ENCODE results near the gene RNF213.
"Not testable (repeated sequence)": the region's sequence is repeated elsewhere in the genome, so short reads cannot be mapped to it uniquely, and the experiment has no call there.

RNF213 gene

DNA sequence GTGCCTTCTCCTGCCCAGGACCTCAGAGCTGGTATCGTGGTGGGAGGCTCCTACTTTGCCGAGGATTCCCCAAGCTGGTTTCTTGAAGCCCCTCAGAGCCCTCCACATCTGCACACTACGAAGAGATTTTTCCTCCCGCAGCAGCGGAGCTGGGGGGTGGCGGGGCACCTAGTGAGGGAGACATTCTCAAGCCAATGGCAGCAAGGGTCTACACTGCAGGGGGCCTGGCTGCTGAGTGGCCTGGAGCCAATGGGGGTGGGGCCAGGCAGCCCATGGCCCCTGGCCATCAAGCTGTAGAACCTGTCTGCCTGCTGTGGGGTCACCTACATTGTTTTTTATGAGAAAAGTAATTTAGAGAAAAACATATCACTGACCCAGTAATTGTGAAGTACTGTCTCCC lies 35.4 kb upstream of the RNF213 start:
- DNase-seq = no peak

DNA sequence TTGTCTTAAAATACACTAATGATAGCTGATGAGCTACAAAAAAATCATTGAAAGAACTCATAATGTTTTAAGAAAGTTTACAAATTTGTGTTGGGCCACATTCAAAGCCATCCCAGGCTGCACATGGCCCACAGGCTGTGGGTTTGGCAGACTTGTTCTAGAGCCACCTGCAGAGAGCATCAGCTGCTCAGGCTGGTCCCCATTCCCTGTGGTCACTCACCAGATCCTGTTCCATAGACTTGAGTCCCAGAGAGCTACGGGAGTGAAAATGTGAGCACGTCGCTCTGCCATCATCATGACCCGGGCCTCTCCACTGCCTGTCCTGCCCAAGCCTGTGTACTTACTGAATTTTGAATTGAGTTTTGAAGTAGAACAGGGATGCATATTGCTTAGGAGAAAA lies 33.5 kb upstream of the RNF213 start:
- no peak for DNase-seq

DNA sequence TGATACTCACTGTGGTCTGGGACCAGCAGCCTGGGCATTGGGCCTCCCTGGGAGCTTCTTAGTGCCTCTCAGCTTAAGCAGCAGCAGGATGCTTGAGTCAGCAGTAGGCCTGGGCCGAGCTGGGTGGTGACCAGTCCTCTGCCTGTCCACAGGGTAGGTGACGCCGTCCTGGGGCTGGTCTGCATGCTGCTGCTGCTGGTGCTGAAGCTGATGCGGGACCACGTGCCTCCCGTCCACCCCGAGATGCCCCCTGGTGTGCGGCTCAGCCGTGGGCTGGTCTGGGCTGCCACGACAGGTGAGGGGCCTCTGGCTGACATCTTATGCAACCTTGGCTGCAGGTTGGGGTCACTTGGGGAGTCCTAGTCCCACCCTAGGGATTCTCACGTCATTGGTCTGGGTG lies 33.0 kb upstream of the RNF213 start:
- DNase-seq = no peak

DNA sequence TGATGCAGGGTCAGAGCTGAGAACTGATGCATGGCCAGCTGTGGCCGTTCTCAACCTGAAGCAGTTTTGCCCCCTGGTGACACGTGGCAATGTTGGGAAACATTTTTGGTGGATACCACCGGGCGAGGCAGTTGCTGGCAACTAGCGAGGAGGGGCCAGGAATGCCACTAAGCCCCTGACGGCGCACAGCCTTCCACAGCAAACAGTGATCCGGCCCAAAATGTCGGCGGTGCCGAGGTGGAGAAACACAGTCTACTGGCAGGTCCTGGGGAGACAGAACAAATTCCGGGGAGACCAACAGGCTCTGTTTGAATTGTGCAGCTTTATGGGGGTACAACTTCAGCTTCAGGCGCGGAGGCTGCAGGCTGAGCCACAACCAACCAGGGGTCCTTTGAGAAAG lies 32.2 kb upstream of the RNF213 start:
- DNase-seq = no peak

DNA sequence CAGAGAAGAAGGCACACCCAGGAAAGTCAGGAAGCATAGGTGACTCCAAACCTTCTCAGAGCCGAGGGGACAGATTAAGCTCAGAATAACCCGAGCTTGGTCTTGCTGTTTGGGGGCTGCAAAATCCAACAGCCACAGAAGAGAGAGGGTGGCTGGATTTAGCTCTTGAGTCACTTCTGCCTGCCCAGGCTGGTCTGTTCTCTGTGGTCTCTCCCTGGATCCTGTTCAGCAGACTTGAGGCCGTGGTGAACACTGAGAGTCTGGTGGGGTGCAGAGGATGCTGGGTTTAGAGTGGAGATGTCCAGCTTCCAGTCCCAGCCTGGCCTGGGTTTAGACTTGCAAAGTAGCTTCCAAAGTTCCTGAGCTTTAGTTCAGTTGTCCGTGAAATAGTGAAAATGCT lies 31.6 kb upstream of the RNF213 start:
- no peak for DNase-seq

DNA sequence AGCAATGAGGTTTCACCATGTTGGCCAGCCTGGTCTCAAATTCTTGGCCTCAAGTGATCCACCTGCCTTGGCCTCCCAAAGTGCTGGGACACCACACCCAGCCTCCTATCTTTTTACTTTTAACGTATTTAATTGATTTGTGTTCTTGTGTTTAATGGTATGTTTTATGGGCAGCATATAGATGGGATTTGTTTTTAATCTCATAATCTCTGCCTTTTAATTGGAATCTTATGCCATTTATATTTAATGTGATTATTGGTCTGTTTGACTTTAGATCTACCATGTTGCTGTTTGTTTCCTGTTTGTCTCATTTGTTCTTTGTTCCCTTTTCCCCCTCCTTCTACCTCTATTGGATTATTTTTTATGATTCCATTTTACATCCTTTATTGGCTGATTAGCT lies 28.2 kb upstream of the RNF213 start:
- no peak for DNase-seq

DNA sequence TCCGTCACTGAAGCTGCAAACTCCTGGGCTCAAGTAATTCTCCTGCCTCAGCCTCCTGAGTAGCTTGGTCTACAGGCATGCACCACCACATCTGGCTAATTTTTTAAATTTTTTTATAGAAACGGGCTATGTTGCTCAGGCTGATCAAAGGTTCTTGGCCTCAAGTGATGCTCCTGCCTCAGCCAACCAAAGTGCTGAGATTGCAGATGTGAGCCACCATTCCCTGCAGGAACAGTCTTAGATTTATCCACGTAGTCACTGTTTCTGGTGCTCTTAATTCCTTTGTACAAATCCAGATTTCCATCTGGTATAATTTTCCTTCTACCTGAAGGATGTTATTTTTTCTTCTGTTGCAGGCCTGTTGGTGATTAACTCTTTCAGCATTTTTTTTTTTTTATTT lies 27.4 kb upstream of the RNF213 start:
- DNase-seq = no peak

DNA sequence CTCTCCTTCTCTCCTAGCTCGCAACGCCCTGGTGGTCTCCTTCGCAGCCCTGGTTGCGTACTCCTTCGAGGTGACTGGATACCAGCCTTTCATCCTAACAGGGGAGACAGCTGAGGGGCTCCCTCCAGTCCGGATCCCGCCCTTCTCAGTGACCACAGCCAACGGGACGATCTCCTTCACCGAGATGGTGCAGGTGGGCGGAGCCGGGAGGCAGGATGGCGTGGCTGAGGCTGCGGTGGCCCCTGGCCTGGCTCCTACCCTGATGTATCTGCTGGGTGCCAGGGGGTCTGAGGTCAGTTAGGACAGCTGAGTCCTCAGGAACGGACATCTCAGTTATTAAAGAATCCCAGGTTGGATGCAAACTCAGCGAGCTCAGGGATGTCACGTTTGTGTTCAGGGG lies 23.7 kb upstream of the RNF213 start:
- DNase-seq = no peak

DNA sequence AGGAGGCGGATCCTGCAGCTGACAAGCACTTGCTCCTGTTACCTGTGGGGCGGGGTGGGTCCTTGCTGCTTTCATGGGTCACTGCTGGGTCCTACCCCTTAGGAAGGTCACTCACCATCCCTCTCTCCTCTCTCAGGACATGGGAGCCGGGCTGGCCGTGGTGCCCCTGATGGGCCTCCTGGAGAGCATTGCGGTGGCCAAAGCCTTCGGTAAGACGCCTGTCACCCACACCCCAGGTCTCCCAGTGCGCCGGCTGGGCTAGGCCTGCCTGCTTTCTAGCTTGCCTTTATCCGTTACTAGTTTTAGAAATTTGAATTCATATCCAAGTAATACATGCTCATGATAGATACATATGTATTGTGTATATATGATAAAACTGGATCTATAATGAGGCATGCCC lies 23.3 kb upstream of the RNF213 start:
- no peak for DNase-seq

DNA sequence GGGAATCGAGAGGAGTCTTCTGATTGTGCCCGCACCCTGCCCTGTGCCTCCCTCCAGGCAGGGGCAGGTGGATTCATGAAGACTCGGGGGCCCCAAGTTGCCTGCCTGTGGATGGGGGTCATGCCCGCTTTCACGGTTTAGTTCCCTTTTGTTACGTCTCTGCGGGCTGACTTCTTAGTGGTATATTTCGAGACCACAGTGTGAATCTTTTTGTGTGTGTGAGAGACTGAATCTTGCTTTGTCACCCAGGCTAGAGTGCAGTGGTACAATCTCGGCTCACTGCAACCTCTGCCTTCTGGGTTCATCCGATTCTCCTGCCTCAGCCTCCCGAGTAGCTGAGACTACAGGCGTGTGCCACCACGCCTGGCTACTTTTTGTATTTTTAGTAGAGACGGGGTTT lies 18.1 kb upstream of the RNF213 start:
- DNase-seq = no peak

DNA sequence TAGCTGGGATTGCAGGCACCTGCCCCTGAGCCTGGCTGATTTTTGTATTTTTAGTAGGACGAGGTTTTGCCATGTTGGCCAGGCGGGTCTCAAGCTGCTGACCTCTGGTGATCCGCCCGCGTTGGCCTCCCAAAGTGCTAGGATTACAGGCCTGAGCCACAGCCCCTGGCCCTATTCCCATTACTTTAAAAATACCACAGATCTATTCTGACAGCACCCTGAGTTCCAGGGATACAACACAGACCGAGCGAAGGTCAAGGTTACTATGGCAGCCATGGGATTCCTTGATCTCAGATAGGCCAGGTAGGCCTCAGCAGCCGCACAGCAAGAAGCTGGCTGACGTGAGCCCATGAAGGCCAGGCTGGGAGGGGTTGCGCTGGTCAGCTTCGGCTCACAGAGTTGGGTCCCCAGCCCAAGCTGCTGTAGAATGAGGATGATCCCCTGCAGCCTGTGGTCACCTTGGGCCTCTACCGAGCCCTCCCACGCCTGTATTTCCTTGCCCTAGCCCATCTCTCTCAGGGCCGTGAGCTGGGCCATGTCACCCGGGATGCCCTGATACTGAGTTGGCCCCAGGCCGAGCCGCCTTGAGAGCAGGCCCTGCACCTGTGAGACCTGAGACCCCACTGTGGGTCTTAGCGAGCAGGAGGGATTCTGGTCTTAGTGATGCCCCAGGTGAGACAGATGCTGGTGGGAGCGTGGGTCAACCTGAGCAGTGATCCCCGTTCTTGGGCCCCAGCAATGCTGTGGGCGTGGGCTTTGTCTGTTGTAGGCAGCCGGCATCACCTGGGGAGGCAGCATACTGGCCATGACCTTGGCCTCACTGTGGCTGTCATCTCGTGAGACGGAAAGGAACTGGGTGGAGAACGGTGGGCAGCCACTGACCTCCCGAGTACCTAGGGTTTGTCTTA lies 16.9 kb upstream of the RNF213 start:
- no peak for DNase-seq

DNA sequence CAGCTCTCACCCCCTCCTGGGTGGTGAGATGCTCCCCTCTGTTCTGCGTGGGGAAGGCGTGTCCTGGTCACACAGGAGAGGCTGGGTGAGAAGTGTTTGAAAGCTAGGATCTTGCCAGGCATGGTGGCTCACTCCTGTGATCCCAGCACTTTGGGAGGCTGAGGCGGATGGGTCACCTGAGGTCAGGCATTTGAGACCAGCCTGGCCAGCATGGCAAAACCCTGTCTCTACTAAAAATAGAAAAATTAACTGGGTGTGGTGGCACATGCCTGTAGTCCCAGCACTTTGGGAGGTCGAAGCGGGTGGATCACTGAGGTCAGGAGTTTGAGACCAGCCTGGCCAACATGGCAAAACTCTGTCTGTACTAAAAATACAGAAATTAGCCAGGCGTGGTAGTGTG lies 16.2 kb upstream of the RNF213 start:
- not testable (repeated sequence) for DNase-seq

DNA sequence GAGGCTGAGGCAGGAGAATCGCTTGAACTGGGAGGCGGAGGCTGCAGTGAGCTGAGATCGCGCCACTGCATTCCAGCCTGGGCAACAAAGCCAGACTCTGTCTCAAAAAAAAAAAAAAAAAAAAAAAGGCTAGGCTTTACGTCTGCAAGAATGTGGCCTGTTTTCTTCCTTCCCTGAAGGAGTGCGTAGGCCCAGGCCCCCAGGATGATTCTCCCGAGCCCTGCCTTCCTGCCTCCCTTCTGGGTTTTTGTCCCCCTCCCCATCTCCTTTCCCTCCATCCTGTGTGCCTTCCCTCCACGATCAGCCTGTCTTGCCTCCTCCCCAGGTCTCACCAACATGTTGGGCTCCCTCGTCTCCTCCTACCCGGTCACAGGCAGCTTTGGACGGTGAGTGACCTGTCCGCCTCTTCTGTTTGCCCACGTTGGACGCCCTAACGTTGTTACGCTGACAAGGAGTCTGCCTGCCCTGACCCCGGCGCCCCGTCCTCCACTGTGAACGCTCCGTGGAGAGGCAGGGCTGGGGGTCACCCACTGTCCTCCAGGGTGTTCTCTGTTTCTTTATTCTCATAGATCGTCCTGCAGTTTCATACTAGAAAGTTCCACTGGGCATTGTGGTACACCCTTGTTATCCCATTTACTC lies 15.7 kb upstream of the RNF213 start:
- no peak for DNase-seq

DNA sequence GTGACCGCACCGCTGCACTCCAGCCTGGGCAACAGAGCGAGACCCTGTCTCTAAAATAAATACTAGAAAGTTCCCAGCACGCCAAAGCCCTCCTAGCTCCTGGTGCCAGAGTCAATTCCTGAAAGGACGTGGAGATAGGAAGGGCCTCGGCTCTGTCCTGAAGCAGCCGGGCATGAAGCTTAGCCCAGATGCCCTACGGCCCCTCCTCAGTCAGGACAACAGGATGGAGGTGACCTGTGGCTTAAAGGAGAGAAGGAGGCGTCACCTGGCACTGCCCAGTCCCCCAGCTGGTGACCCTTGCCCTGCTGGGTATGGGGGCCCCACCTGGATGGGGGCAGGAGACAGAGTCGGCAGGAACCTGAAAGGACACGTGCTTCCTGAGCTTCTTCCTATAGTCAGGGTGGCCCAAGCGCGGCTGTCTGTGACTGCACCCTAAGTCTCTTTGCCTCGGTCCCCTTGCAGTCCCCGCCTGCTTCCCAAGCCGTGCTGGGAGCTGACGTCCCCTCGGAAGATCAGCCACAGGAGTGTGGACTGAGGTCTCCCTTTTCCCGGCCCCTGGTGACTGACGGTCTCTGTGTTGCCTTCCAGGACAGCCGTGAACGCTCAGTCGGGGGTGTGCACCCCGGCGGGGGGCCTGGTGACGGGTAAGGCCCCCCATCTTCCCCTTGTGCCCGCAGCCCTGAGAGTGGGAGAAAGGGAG lies 14.9 kb upstream of the RNF213 start:
- DNase-seq = no peak

DNA sequence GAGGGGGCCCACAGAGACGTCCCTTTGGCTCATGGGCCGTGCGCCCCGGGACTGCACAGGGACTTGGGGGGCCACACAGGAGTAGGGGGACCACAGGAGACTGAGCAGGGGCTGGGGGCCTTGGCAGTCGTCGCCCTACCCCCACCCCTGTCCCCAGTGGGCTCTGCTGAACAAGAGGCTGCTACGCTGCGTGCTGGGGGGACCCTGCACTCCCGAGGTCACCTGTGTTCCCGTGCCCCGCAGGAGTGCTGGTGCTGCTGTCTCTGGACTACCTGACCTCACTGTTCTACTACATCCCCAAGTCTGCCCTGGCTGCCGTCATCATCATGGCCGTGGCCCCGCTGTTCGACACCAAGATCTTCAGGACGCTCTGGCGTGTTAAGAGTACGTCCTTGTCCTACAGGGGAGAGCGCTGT lies 14.4 kb upstream of the RNF213 start:
- DNase-seq = no peak

DNA sequence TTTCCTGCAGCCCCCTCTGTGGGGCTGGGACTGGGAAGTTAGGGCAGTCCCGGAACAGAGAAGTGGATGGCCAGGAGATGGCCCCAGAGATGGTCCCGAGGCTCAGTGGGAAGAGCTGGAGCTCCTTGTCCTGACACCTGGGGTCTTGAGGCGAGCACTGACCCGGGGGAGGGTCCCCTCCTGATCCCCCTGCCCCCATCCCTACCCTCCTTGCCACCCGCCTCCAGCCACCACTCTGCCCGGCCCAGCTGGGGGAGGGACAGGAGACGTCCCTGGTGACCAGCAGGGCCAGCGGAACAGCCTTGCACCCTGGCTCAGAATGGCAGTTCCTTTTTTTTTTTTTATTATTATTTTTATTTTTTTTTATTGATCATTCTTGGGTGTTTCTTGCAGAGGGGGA lies 13.9 kb upstream of the RNF213 start:
- DNase-seq = no peak

DNA sequence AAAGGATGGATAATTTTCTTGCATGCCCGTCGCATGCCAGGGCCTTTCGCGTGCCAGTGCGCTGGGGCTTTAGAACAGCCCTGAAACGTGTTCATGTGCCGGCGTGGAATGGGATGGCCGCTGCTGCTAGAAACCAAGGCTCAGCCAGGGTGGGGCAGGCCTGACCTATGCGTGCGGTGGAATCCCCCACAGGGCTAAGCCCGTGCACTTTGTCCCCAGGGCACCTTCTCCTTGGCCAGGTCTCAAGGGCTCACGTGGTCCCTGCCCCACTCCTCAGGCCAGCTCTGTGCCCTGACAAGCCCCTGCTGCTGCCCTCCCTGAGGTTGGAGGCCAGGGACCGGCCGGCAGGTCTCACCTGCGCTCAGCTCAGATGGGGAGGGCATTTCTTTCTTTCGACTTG lies 13.1 kb upstream of the RNF213 start:
- no peak for DNase-seq

DNA sequence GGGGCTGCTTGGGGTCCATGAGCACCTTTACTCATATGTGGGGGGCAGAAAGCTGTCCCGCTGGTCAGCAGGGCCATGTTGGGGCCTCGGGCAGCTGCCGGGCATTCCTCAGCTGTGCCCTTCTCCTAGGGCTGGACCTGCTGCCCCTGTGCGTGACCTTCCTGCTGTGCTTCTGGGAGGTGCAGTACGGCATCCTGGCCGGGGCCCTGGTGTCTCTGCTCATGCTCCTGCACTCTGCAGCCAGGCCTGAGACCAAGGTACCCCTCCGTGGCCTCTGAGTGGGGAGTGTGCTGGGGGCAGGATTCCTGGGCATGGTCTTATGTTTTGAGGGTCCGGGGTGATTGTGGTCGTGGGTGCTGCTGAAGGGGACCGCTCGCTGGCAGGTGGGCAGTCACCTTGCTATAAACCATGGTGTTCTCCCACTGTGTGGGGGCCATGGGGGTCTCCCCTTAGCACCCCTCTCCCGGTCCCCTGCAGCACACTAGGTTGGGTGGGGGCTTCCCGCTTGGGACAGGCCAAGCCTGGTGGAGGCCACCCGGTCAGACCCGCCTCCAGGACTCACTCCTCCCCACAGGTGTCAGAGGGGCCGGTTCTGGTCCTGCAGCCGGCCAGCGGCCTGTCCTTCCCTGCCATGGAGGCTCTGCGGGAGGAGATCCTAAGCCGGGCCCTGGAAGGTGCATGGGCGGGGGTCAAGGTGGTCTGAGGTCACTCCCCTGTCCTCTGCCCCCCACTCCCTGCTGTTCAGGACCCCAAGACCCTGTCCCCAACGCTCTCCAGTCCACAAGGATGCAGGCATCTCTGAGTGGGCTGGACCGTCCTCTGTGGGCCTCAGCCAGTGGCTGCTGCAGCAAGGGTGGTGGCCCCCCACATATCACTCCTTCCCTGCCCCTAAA lies 12.4 kb upstream of the RNF213 start:
- DNase-seq = no peak

DNA sequence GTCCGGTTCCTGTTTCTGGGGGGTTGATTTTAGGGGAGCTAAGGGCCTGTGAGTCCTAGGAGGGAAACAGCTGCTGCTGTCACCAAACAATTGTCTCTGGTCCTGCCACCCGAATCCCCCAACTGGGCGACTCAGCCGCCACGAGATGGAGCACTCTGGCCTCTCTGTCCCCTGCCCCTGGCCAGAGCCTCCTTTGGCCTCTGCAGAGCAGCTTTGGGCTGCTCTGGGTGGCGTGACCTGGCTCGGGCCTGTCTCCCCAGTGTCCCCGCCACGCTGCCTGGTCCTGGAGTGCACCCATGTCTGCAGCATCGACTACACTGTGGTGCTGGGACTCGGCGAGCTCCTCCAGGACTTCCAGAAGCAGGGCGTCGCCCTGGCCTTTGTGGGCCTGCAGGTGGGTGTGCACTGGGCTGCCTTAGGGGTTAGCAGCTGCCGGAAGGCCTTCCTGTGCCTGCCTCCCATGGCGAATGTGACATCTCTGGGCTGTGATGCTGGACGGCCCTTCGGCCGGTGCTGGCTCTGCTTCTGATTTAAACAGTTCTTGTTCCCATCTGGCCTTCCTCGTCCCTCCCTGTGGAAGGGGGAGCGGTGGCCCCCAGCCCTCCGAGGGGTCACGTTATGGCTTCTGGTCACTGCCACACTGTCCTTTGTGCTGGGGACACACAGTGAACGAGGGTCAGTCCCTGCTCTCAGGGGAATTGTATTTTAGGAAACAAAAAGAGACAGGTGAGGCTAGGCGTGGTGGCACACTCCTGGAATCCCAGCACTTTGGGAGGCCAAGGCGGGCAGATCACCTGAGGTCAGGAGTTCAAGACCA lies 11.6 kb upstream of the RNF213 start:
- DNase-seq = no peak

DNA sequence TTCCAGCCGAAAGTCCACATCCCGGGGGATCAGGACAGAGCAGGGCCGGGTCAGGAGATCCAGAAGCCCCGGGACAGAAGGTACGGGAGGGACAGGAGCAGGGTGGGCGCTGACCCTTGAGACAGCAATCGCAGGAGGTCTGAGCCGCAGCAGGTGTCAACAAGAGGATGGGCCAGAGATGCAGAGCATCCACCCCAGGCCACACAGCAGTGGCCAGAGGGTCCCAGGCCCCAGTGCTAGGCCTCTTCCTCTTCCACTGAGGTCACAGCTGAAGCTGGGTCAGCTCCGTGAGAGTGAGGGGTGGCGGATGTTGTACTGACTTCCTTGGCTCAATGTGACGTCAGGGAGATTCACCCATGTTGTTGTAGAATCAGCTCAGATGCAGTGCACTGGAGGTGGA lies 8.7 kb upstream of the RNF213 start:
- DNase-seq = no peak

DNA sequence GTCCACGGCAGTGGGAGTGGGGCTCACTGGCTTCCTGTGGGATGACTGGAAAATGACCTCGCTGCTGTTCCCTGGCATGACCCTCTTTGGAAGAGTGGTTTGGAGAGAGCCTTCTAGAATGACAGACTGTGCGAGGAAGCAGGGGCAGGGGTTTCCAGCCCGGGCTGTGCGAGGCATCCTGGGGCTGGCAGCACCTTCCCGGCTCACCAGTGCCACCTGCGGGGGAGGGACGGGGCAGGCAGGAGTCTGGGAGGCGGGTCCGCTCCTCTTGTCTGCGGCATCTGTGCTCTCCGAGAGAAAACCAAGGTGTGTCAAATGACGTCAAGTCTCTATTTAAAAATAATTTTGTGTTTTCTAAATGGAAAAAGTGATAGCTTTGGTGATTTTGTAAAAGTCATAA lies 7.8 kb upstream of the RNF213 start:
- peak; percentile 93 to 94 for DNase-seq
